ENCODE results near the gene CLCN6. TPM values are rescaled to one million over a fixed set of nuclear protein-coding genes. Genes with fewer than 3 reads are reported as not detected.

Gene CLCN6
- total RNA-seq, 6 experiments from 2014 or later: 4.2 to 12.7 (median 9.2) TPM

GRCh38 chr1:11887666-11888007, 81.6 kb downstream of the CLCN6 start:
- Histone ChIP-seq H3K27me3 (no peaks in the 10 kb centered on the region), H3K36me3 (no peaks in the 10 kb centered on the region), H3K27ac (no peak overlapping the region), H3K9me3 (no peaks in the 10 kb centered on the region), H3K4me1 (no peaks in the 10 kb centered on the region), H3K4me3 (no peak overlapping the region)
- intact Hi-C loops (cut with DNase I): no loop called here
- no peak for TF ChIP-seq CTCF (IDR thresholded peaks at IDR 0.05)
- DNase-seq (no peak), ATAC-seq (no peak)
- WGBS (ENCODE audit: insufficient coverage, low coverage, low lambda C conversion rate, missing lambda C conversion rate): 60% methylated on average over 2 of the region's 7 CpGs

GRCh38 chr1:11888206-11888876, 82.3 kb downstream of the CLCN6 start:
- Histone ChIP-seq H3K9me3 (no peaks in the 10 kb centered on the region), H3K4me1 (no peaks in the 10 kb centered on the region), H3K36me3 (no peaks in the 10 kb centered on the region), H3K4me3 (no peak overlapping the region), H3K27me3 (no peaks in the 10 kb centered on the region), H3K27ac (no peak overlapping the region)
- intact Hi-C loops (cut with DNase I): no loop called here
- no peak for ATAC-seq
- no peak for DNase-seq
- TF ChIP-seq POLR2A (IDR thresholded peaks at IDR 0.05) (no peak), CTCF (IDR thresholded peaks at IDR 0.05) (no peak)
- WGBS (ENCODE audit: insufficient coverage, low coverage, low lambda C conversion rate, missing lambda C conversion rate): 91% methylated on average over 7 of the region's 15 CpGs

GRCh38 chr1:11888877-11889208, 82.9 kb downstream of the CLCN6 start:
- H3K4me3 ChIP-seq: no peak overlapping the region

GRCh38 chr1:11891433-11892186, 85.6 kb downstream of the CLCN6 start:
- WGBS (ENCODE audit: insufficient coverage, low coverage, low lambda C conversion rate, missing lambda C conversion rate): 74% methylated on average over 4 of the region's 6 CpGs
- H3K4me3 ChIP-seq: no peak overlapping the region
- ATAC-seq (no peak), DNase-seq (no peak)
- H3K4me1 ChIP-seq: no peaks in the 10 kb centered on the region
- intact Hi-C loops (cut with DNase I): loop anchor here (2.0 kb wide), 2 partner anchors 53 to 55 kb away; no protein-coding TSS in a partner anchor
- TF ChIP-seq POLR2A (IDR thresholded peaks at IDR 0.05) (no peak), CTCF (IDR thresholded peaks at IDR 0.05) (no peak)
- no peaks in the 10 kb centered on the region for H3K9me3 ChIP-seq
- no peaks in the 10 kb centered on the region for H3K27me3 ChIP-seq
- H3K27ac ChIP-seq: no peak overlapping the region
- no peaks in the 10 kb centered on the region for H3K36me3 ChIP-seq

More at GRCh38 chr1:11888877-11889208, 82.9 kb downstream of the CLCN6 start:
- no CpG with 5 or more reads among the region's 3 CpGs for WGBS (ENCODE audit: insufficient coverage, low coverage, low lambda C conversion rate, missing lambda C conversion rate)
- DNase-seq (no peak), ATAC-seq (no peak)
- Histone ChIP-seq H3K9me3 (no peaks in the 10 kb centered on the region), H3K36me3 (no peaks in the 10 kb centered on the region), H3K27ac (no peak overlapping the region), H3K4me1 (no peaks in the 10 kb centered on the region), H3K27me3 (no peaks in the 10 kb centered on the region)
- TF ChIP-seq POLR2A (IDR thresholded peaks at IDR 0.05): no peak
- no peak for TF ChIP-seq CTCF (IDR thresholded peaks at IDR 0.05)
- intact Hi-C loops (cut with DNase I): no loop called here

Small RNA genes lying within 50 kb of the gene (small RNA-seq; reads per million reads assigned to genes)
- gene RF02156 (0 reads per million in 2 experiments), gene RF02157 (0 reads per million in 2 experiments), gene RF02158 (0 reads per million in 2 experiments)

Other genes starting within 250 kb of the CLCN6 start
- gene FBXO2, start 151.8 kb upstream of the CLCN6 start, total RNA-seq: 10 to 100 TPM in 4 of 6 experiments, 1 to 10 TPM in 2; 6.6 to 23.7 (median 16.0) TPM
- gene FBXO44, start 151.3 kb upstream of the CLCN6 start, total RNA-seq: 10 to 100 TPM in 4 of 6 experiments, 1 to 10 TPM in 2; 8.7 to 15.3 (median 10.5) TPM
- gene FBXO6, start 142.0 kb upstream of the CLCN6 start, total RNA-seq: 10 to 100 TPM in 4 of 6 experiments, 1 to 10 TPM in 2; 7.0 to 21.1 (median 11.5) TPM
- 10 to 100 TPM; 18.0 to 66.4 (median 29.7) TPM for gene MAD2L2, start 125.0 kb upstream of the CLCN6 start, total RNA-seq
- not detected for gene DRAXIN, start 114.5 kb upstream of the CLCN6 start, total RNA-seq
- gene AGTRAP, start 70.1 kb upstream of the CLCN6 start, total RNA-seq: 10 to 100 TPM in 3 of 6 experiments, 1 to 10 TPM in 3; 6.4 to 20.5 (median 11.4) TPM
- gene C1orf167, start 44.0 kb upstream of the CLCN6 start, total RNA-seq: not detected
- 10 to 100 TPM; 10.6 to 20.1 (median 15.6) TPM for gene MTHFR, start 227 bp upstream of the CLCN6 start, total RNA-seq
- gene NPPA, start 41.6 kb downstream of the CLCN6 start, total RNA-seq: 1 to 10 TPM in 2 of 6 experiments, under 1 TPM in 2, not detected in 2; 0.27 to 2.3 (median 1.3) TPM
- gene NPPB, start 52.8 kb downstream of the CLCN6 start, total RNA-seq: under 1 TPM in 1 of 6 experiments, not detected in 5; 0.44 TPM
- 10 to 100 TPM; 33.5 to 75.1 (median 43.0) TPM for gene KIAA2013, start 120.2 kb downstream of the CLCN6 start, total RNA-seq
- 100 to 1,000 TPM in 2 of 6 experiments, 10 to 100 TPM in 4; 70.2 to 119 (median 93.8) TPM for gene PLOD1, start 128.5 kb downstream of the CLCN6 start, total RNA-seq
- 10 to 100 TPM; 46.2 to 64.0 (median 61.7) TPM for gene MFN2, start 174.3 kb downstream of the CLCN6 start, total RNA-seq
- gene MIIP, start 213.3 kb downstream of the CLCN6 start, total RNA-seq: 10 to 100 TPM in 5 of 6 experiments, 1 to 10 TPM in 1; 7.6 to 19.7 (median 12.1) TPM

Measured in right lobe of liver (tissue), 6 donors.